Measurements from ENCODE around the gene RETREG2. TPM values are rescaled to one million over a fixed set of nuclear protein-coding genes. Genes with fewer than 3 reads are reported as not detected.

Gene RETREG2, protein sequence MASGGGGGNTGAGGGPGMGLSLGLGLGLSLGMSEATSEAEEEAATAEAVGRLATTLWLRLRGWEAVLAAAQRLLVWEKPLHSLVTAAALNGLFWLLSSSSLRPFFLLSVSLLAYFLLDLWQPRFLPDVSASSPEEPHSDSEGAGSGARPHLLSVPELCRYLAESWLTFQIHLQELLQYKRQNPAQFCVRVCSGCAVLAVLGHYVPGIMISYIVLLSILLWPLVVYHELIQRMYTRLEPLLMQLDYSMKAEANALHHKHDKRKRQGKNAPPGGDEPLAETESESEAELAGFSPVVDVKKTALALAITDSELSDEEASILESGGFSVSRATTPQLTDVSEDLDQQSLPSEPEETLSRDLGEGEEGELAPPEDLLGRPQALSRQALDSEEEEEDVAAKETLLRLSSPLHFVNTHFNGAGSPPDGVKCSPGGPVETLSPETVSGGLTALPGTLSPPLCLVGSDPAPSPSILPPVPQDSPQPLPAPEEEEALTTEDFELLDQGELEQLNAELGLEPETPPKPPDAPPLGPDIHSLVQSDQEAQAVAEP
- total RNA-seq (2012; rRNA removed), result 39.2 and 51.1 TPM in 2 replicates
- polyA plus RNA-seq (2012; rRNA removed), result 45.1 and 45.2 TPM in 2 replicates
- 29.0 and 35.1 TPM in 2 replicates for polyA plus RNA-seq (2012; cell fraction: cytosol; rRNA removed)
- polyA plus RNA-seq (2012; cell fraction: nucleus; rRNA removed; ENCODE audit: low replicate concordance), result 54.0 and 55.9 TPM in 2 replicates
- percentile 62 among the genes with signal in this experiment for Bru-seq, nascent RNA
- BruChase-seq, experiment 1, labeled RNA remaining after a 6-hour chase, result percentile 88 among the genes with signal in this experiment
- percentile 82 among the genes with signal in this experiment for BruChase-seq, experiment 2, labeled RNA remaining after a 2-hour chase
- long read RNA-seq, full-length matches to known transcripts, result 25 of 67 reads
- long read RNA-seq, partial matches to known transcripts, result 1 of 67 reads
- long read RNA-seq, other reads (novel, unspliced or antisense), result 41 of 67 reads

DNA sequence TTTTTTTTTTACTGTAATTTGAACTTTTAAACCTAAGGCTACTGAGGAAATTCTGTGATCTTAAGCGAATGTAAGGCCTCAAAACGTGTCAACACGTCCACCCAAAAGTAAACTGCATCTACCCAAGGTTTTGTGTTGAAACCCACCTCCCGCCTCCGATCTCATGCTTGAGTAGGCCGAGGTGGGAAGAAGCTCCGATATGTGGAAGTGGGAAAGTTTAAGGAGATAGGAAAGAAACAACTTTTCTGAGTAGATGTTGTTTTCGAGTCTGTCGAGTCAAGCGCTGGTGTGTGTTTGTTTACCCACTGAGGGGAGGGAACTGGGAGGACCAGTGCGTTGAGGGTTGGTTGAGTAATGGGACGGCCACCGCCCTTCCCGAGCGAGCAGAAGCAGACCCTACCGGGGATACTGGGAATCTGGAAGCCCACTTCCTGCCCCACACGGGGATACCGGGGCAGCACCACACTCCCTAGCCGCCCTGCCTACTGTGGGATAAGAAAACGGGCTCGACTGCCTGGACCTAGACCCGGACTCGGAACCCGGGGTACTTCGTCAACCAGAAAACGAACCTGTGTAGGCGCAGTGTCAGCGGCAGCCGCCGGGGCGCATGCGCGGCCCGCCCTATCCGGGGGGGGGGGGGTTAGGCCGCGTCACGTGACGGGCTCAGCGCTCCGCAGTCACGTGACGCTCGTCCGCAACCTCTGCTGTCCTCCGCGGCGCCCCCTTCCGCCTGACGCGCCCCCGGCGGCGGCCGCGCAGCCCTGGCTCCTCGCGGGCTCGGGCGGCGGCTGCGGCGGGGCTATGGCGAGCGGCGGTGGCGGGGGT, at the start of gene RETREG2:
Gene RETREG2, plus strand, starts transcription at position 724 of the 825 bp plus-strand sequence. Its CDS starts 78 bp downstream, at position 802.
- in situ Hi-C loops (cut with MboI; ENCODE audit: low sequenced_read_pairs) (no loop called here), dilution Hi-C loops (cut with HindIII; ENCODE audit: low sequenced_read_pairs, unreplicated experiment) (no loop called here)
- POLR2A ChIA-PET (ENCODE audit: unreplicated experiment), result no interaction called here
- TF ChIP-seq MAZ (IDR thresholded peaks at IDR 0.05; ENCODE audit: borderline replicate concordance, low read depth, low read length), result peak; percentile 80
- no peak for TF ChIP-seq RCOR1 (IDR thresholded peaks at IDR 0.05; ENCODE audit: insufficient replicate concordance, low read length)
- TF ChIP-seq, protein P1, sequence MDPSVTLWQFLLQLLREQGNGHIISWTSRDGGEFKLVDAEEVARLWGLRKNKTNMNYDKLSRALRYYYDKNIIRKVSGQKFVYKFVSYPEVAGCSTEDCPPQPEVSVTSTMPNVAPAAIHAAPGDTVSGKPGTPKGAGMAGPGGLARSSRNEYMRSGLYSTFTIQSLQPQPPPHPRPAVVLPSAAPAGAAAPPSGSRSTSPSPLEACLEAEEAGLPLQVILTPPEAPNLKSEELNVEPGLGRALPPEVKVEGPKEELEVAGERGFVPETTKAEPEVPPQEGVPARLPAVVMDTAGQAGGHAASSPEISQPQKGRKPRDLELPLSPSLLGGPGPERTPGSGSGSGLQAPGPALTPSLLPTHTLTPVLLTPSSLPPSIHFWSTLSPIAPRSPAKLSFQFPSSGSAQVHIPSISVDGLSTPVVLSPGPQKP (IDR thresholded peaks at IDR 0.05; ENCODE audit: borderline replicate concordance, low read depth, low read length), result no peak
- TF ChIP-seq MXI1 (IDR thresholded peaks at IDR 0.05; ENCODE audit: borderline replicate concordance, low read depth, low read length), result 0 out of 2 replicates have a peak, but pooled peaks have one; percentile 32
- TF ChIP-seq RFX5 (IDR thresholded peaks at IDR 0.05; ENCODE audit: low read depth, low read length), result no peak
- TF ChIP-seq SMC3 (IDR thresholded peaks at IDR 0.05; ENCODE audit: low read depth, low read length), result peak; percentile 30
- TF ChIP-seq CHD1 (IDR thresholded peaks at IDR 0.05; ENCODE audit: low read depth, low read length), result 0 out of 2 replicates have a peak, but pooled peaks have one; percentile 12
- TF ChIP-seq NFE2L2 (IDR thresholded peaks at IDR 0.05; ENCODE audit: low read depth, low read length), result no peak
- TF ChIP-seq, protein P2, sequence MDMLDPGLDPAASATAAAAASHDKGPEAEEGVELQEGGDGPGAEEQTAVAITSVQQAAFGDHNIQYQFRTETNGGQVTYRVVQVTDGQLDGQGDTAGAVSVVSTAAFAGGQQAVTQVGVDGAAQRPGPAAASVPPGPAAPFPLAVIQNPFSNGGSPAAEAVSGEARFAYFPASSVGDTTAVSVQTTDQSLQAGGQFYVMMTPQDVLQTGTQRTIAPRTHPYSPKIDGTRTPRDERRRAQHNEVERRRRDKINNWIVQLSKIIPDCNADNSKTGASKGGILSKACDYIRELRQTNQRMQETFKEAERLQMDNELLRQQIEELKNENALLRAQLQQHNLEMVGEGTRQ (IDR thresholded peaks at IDR 0.05; ENCODE audit: low read depth, low read length), result peak; percentile 100
- 0 out of 2 replicates have a peak, but pooled peaks have one; percentile 4 for TF ChIP-seq RAD21 (IDR thresholded peaks at IDR 0.05; ENCODE audit: low read length)

More for the DNA sequence above, at the start of gene RETREG2:
- Histone ChIP-seq H4K91ac (ENCODE audit: insufficient read depth, low read depth, low read length) (peak within 1 kb of the TSS; percentile 97), H3K36me3 (ENCODE audit: control insufficient read depth, insufficient read depth, low read length) (peaks cover 45% of the 10 kb centered on the region), H2BK5ac (ENCODE audit: low read depth, low read length, poor library complexity, severe bottlenecking) (peak within 1 kb of the TSS; percentile 87), H4K5ac (ENCODE audit: low read depth, low read length) (peak within 1 kb of the TSS; percentile 94), H3K23ac (ENCODE audit: low read depth, low read length) (peak within 1 kb of the TSS; percentile 97), H3K27me3 (ENCODE audit: control insufficient read depth, insufficient read depth, low read length) (no peaks in the 10 kb centered on the region), H4K8ac (ENCODE audit: low read depth in 2 of 2, low read length in 2 of 2) (peak within 1 kb of the TSS; percentile 72 to 99), H3K56ac (ENCODE audit: extremely low read depth, insufficient read depth, low read length) (peak within 1 kb of the TSS; percentile 81), H3K9me1 (ENCODE audit: insufficient read depth, low read length) (0 out of 2 replicates have a peak, but pooled peaks cover 2% of the 10 kb centered on the region), H4K20me1 (ENCODE audit: insufficient read depth, low read length) (peaks cover 14% of the 10 kb centered on the region; the same call in 1 of the 2 replicates), H3K27ac (ENCODE audit: insufficient read depth, low read length) (peak within 1 kb of the TSS; percentile 96), H2AK5ac (ENCODE audit: low read depth, low read length) (peak within 1 kb of the TSS; percentile 97), H3K4me2 (ENCODE audit: low read depth, low read length) (peak within 1 kb of the TSS; percentile 99), H2BK120ac (ENCODE audit: low read depth, low read length) (peak within 1 kb of the TSS; percentile 86), H3K4ac (ENCODE audit: low read depth, low read length) (peak within 1 kb of the TSS; percentile 99), H2AFZ (replicated peaks; ENCODE audit: low read length, poor library complexity) (peak within 1 kb of the TSS; percentile 100), H3K9ac (ENCODE audit: low read depth, low read length) (peak within 1 kb of the TSS; percentile 96), H2AK9ac (replicated peaks; ENCODE audit: low read depth, low read length, poor library complexity) (peak within 1 kb of the TSS; percentile 100), H2BK15ac (ENCODE audit: low read depth, low read length) (peak within 1 kb of the TSS; percentile 57; the same call in 1 of the 3 replicates), H3K9me3 (ENCODE audit: control insufficient read depth, insufficient read depth, low read length) (no peaks in the 10 kb centered on the region), H3K18ac (ENCODE audit: low read depth, low read length) (peak within 1 kb of the TSS; percentile 60), H3K4me3 (ENCODE audit: insufficient read depth, low read depth, low read length) (peak within 1 kb of the TSS; percentile 64), H3K14ac (replicated peaks; ENCODE audit: low read depth, low read length) (peak within 1 kb of the TSS; percentile 100), H3K4me1 (ENCODE audit: control insufficient read depth, insufficient read depth, low read length) (0 out of 2 replicates have a peak, but pooled peaks cover 6% of the 10 kb centered on the region), H3K79me1 (ENCODE audit: low read depth in 1 of 2, low read length in 2 of 2) (peaks cover 25 to 51% of the 10 kb centered on the region in 2 experiments), H2BK20ac (ENCODE audit: low read depth, low read length) (no peak within 1 kb of the TSS; the same call in 1 of the 2 replicates)
- ATAC-seq (ENCODE audit: low read depth), result peak; percentile 73
- peak; percentile 89 for DNase-seq
- intact Hi-C loops (cut with micrococcal nuclease), result loop anchor here (2.0 to 5.0 kb wide), 3 partner anchors 29 to 210 kb away; partner anchors contain the start of genes DNAJB2, DNPEP and ZFAND2B
- CTCF ChIA-PET, result interaction anchor here (0.6 kb wide), 1 partner anchor 325 kb away, joined by 3 read pairs; no protein-coding TSS in a partner anchor
- 0% methylated on average over 6 of the region's 67 CpGs; no CpG with 5 or more reads in 1 of the 2 experiments for WGBS, 2 experiments (ENCODE audit: extremely low coverage in 2 of 2, insufficient read length in 1 of 2)
- BruUV-seq (replicated peaks), result no TSS peak

Measured in IMR-90 (cell line).